GM10847 (cell line): ENCODE data around the gene TUBB4B.

Experiments used
- POLR2A ChIP-seq: IDR thresholded peaks from 2 replicates; pipeline ENCODE4 v1.6.1; 2011; ENCODE audit not compliant: insufficient read length; ENCODE audit errors: extremely low read depth

The TUBB4B gene

DNA sequence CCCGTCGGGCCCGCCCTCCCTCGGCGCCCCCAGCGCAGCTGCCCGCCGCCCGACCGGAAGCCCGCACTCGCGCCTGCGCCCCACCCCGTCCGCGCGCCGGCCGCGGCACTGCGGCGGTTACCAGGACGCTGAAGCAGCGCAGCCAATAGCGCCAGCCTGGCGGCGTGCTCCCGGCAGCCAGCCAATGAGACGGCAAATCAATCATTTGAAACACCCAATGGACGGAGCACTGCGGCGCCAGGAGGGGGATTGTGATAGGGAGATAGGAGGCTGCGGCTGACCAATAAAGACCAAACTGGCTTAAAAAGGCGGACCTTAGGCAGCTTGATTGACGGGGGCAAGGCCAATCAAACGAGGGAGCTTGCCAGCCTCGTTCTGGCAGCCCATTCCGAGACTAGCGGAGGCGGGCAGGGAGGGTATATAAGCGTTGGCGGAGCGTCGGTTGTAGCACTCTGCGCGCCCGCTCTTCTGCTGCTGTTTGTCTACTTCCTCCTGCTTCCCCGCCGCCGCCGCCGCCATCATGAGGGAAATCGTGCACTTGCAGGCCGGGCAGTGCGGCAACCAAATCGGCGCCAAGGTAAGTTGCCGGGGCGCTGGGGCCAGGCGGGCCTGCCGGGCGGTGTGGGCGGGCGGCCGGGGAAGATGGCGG, at the start of gene TUBB4B:
Gene TUBB4B (plus strand): TSS at position 447 of the 649 bp plus-strand sequence. CDS start 74 bp downstream, at position 521.
- peak; percentile 100 for TF ChIP-seq POLR2A

DNA sequence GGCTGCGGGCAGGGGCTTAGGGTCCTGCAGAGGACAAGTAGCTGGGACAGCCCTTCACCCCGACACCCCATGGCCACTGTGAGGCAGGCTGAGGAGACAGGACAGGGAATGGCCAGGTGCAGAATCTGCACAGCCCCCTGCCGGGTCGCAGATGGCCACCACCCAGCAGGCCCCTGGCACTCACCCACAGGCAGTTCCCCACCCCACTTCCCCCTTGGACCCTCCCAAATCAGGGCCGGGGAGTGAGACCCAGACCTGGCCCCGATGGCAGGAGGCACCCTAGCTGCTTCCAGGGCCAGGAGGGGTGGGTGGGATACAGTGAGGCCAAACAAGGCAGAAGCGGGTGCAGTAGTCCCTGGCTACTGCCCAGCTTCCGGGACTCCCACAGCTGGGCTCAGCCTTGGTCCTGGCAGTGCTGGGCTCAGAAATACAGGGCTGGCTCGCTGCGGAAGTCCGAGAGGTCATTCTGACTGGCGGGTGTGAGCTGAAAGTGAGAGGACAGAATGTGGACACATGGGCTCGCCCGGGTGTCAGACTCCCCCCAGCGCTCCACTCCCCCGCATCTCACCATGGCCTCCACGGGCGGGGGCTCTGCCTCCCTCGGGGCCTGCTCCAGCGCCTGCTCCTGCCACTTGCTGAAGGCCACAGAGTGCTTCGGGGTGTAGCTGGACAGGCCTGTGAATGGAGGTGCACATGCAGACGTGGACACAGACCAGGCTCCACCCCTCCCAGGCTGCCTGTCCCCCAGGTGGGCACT, 49.2 kb upstream of the TUBB4B start:
- no peak for TF ChIP-seq POLR2A

DNA sequence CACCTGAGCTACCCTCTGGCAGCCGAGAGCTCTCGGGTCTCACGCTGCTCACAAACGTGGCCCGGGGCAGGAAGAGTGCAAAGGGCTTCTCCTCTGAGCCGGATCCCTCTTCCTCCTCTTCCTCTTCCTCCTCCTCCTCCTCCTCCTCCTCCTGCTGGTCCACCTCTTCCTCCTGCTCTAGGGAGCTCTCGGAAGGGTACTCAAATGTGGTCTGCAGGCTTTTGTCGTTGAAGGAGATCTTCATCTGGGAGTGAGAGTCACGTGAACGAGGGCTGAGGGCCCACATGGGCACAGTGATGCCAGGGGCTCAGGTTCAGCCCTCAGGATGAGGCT, 48.7 kb upstream of the TUBB4B start:
- TF ChIP-seq POLR2A: no peak

- no peak for TF ChIP-seq POLR2A
Measured at GRCh38 chr9:137192859-137193258, 48.2 kb upstream of the TUBB4B start.

- no peak for TF ChIP-seq POLR2A
Measured at GRCh38 chr9:137193771-137194170, 47.3 kb upstream of the TUBB4B start.

DNA sequence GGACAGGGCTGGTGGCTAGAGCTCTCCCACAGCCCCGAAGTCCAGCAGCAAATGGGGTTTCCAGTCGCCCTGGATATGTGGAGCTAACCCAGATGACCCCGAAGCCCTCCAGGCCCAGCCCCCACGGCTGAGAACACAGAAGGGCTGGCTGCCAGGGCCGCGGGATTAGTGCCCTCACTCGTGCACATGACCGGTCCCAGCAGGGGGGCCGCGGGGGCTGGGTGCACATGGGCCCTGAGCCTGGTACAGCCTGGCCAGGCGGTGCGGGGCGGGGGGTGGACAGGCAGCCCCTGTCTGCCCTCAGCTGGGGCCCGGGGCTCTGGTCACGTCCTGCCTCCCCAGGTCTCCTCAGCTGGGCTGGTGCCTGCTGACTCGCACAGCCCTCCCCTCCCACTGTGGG, 46.7 kb upstream of the TUBB4B start:
- TF ChIP-seq POLR2A: no peak

- TF ChIP-seq POLR2A: no peak
Measured at GRCh38 chr9:137194909-137195308, 46.2 kb upstream of the TUBB4B start.

GRCh38 chr9:137195525-137196220, 45.4 kb upstream of the TUBB4B start:
- no peak for TF ChIP-seq POLR2A

DNA sequence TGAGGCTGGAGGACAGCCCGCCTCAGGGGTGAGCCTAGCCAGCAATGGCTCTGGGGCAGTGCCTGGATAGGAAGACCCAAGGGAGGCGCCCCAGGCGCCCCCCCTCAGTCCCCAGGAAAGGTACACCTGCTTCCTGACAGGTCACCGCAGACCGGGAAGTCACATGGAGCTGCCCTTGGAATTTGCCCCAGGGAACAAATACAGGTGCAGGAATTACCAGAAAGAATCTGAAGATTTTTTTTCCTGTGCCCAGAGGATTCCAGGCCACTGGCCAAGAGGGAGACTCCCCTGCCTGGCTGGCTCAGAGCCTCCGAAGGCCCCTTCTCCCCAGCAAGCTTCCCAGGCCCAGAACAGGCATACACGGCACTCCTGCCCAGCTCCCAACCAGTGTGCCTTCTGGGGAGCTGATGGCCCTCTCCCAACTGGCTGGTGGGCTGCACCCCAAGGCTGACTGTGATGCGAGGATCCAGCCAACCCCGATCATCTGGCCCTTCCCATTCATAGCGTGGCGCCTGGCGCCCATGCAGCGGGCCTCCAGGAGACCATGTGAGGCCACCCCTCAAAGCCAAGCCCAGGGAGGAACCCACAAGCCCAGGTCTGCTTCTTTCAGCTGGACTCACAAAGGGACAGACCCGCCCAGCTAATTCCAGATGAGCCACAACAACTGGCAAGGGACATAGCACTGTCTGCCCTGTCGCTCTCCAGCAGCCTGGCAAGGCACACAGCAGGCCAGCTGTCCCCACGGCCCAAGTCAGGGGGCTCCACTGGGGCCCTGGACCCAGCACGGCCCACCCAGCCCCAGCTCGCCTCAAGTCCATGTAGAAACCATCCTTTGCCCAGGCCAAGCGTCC, 42.8 kb upstream of the TUBB4B start:
- TF ChIP-seq POLR2A: no peak

- TF ChIP-seq POLR2A: no peak
Measured at GRCh38 chr9:137198902-137199283, 42.2 kb upstream of the TUBB4B start.

DNA sequence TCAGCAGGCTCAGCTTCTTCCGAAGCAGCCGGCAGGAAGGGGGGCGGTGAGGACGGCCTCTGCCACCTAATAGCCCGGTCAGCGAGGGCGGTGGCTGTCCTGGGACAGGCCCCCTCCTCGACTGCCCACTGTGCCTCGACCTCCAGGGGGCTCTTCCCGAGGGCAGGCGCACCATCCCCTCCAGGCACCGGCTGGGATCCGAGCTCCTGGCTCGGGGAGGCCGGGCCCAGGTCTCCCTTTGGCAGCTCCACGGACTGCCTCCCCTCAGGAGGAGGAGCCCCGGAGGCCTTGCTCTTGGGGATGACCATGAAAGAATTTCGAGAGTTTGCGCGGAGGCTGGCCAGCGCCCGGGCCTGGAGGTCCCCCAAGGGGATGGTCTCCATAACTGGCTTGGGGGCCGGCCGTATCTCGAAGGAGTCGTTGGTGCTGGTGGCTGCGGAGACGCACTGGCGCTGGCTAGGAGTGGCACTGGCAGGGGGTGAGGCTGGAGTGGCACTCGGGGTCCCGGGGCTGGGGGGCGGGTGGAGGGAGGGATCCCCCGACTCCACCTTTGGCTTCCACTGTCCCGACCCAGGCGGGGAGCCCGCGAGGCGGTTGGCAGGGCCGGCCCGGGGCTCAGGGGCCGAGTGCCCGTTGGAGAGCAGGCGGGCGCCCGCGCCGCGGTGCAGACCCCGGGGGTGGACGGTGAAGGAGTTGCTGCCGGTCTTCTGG, 41.5 kb upstream of the TUBB4B start:
- TF ChIP-seq POLR2A: no peak

DNA sequence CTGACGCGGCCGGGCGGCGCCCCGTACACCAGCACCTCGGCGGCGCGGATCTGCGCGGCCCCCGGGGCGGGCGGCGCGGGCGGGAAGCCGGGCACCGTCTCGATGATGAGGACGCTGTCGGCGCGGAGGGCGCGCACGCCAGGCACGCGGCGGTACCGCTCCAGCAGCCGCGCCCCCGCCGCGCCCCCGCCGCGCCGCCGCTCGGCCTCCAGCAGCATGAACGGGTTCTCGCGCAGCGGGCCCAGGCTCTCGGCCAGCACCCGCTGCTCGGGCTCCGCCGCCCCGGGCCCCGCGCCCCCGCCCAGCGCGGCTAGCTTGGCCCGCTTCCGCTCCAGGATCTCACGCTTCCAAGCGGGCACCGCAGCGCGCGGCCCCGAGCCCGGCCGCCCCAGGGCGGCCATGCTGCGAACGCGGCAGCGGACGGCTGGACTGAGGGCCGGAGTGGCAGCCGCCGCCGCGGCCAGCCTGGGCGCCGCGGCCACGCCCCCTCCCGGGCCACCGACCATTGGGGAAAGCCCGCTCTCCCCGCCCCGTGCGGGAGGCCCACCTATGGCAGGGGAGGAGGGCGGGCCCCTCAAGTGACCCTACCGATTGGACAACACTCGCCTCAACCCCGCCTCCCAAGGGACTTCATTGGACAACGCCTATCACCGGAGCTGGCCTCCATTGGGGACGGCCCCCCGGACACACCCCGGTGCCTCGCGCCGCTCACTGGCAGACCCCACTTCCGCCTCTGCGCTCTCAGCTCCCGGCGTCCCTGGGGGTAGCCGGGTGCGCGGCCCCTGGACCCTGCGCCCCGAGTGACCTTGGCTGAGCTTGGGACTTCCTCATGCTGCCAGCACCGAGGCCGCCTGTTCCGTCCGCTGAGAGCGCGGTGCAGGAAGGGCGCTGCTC, 40.5 kb upstream of the TUBB4B start, which contains the start of gene TPRN:
Gene TPRN (minus strand): TSS at position 431 of the 894 bp plus-strand sequence. CDS start 30 bp downstream, at position 401.
- TF ChIP-seq POLR2A: peak; percentile 90

DNA sequence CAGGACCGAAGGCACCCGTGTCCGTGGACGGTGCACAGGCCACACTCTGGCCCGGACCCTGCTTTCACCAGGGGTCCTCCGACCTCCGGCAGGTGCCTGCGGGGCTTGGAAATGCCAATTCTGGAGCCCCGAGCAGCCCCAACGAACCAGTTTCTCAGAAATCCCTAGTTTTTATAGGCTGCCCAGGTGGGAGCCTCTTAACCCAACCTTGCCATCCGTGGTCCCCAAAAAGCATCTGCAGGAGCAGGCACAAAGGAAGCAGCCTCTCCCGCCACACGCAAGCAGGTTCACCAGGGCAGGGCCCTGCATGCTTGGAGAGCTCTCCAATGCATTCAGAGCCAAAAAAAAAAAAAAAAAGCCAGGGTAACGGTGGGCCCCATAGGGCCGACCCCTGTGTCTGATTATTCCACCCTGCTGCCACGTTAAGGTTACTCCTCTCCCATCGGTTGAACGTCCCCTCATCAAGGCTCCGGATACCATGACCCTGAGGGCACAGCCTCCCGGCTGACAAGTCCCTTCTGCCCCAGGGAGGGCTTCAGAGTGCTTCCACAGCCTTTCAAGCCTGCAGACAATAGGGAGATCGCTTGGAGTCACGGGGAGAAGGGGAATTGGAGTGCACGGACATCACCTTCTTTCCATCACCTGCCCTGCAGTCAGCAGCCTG, 39.8 kb upstream of the TUBB4B start:
- TF ChIP-seq POLR2A: no peak

- no peak for TF ChIP-seq POLR2A
Measured at GRCh38 chr9:137202966-137203365, 38.1 kb upstream of the TUBB4B start.

DNA sequence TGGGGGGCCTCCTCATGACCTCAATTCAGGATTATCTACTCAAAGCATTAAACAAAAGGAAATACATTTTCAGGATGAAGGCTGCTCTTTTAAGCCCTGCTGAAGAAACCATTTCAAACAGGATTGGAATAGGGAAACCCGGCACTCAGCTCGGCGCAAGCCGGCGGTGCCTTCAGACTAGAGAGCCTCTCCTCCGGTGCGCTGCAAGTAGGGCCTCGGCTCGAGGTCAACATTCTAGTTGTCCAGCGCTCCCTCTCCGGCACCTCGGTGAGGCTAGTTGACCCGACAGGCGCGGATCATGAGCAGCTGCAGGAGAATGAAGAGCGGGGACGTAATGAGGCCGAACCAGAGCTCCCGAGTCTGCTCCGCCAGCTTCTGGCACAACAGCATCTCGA, 36.4 kb upstream of the TUBB4B start:
- no peak for TF ChIP-seq POLR2A
